OCI-LY7 (cell line): ENCODE measurements around the gene GALNT12. TPM values are rescaled to one million over a fixed set of nuclear protein-coding genes. Genes with fewer than 3 reads are reported as not detected.

Experiments used
- BruUV-seq: library from RNA; stranded (reverse); fragments of 400-500 nt; replicated peaks from 2 replicates; lab custom pipeline; 2021; lab: Mats Ljungman, UMichigan
- CTCF ChIA-PET: fragments of 300-600 bp; sonication (Branson Sonifier 250); formaldehyde crosslinking; loops from one replicate; lab custom pipeline; 2022; ENCODE audit warnings: antibody characterized with exemption; ENCODE audit not compliant: unreplicated experiment; lab: Charles Lee
- POLR2A ChIA-PET: fragments of 300-600 bp; sonication (Branson Sonifier 250); formaldehyde crosslinking; loops from one replicate; lab custom pipeline; 2022; ENCODE audit warnings: antibody characterized with exemption; lab: Charles Lee
- DNase-seq: peaks from one replicate; pipeline ENCODE4 v3.0.0-alpha.2; 2015; ENCODE audit warnings: low spot score
- H2AFZ ChIP-seq: fragments of 200-600 bp; sonication (generic), shearing (Covaris generic); 2 replicates; pipeline ENCODE4 v1.6.1; 2014; ENCODE audit warnings: mild to moderate bottlenecking, antibody characterized with exemption, low read length, moderate library complexity
- H3K27ac ChIP-seq: fragments of 200-600 bp; sonication (generic); 2 replicates; pipeline ENCODE4 v1.5.1; 2014; ENCODE audit warnings: mixed run types, low read depth, mild to moderate bottlenecking, moderate library complexity, low read length, inconsistent platforms; ENCODE audit not compliant: poor library complexity, severe bottlenecking
- H3K36me3 ChIP-seq: fragments of 200-600 bp; sonication (generic); 2 replicates; pipeline ENCODE4 v1.6.1; 2014; ENCODE audit warnings: mild to moderate bottlenecking, antibody characterized with exemption, low read length, moderate library complexity, mixed read lengths; ENCODE audit not compliant: insufficient read depth
- H3K4me1 ChIP-seq: fragments of 200-600 bp; sonication (generic); 2 replicates; pipeline ENCODE4 v1.5.1; 2014; ENCODE audit warnings: mild to moderate bottlenecking, low read length; ENCODE audit not compliant: insufficient read depth, poor library complexity, severe bottlenecking
- H3K4me2 ChIP-seq: fragments of 200-600 bp; sonication (generic); 2 replicates; pipeline ENCODE4 v1.6.1; 2014; ENCODE audit warnings: mild to moderate bottlenecking, low read length
- H3K4me3 ChIP-seq: fragments of 200-600 bp; sonication (generic); 2 replicates; pipeline ENCODE4 v1.5.1; 2014; ENCODE audit warnings: mild to moderate bottlenecking, low read depth, low read length; ENCODE audit not compliant: poor library complexity, severe bottlenecking
- H3K79me2 ChIP-seq: fragments of 200-600 bp; sonication (generic); 2 replicates; pipeline ENCODE4 v1.6.1; 2016; ENCODE audit warnings: low read depth, mild to moderate bottlenecking, low read length, moderate library complexity, mixed read lengths; ENCODE audit not compliant: insufficient read depth
- H3K9me2 ChIP-seq: fragments of 200-600 bp; sonication (generic); 2 replicates; pipeline ENCODE4 v1.6.1; 2016; ENCODE audit warnings: mild to moderate bottlenecking, low read length, mixed read lengths; ENCODE audit not compliant: insufficient read depth
- H3K9me3 ChIP-seq: fragments of 200-600 bp; sonication (generic); 2 replicates; pipeline ENCODE4 v1.6.1; 2014; ENCODE audit warnings: mild to moderate bottlenecking, mixed run types, low read length, mixed read lengths
- H4K20me1 ChIP-seq: fragments of 200-600 bp; sonication (generic); 2 replicates; pipeline ENCODE4 v1.6.1; 2014; ENCODE audit warnings: mild to moderate bottlenecking, antibody characterized with exemption, low read length, moderate library complexity, mixed read lengths; ENCODE audit not compliant: insufficient read depth
- EZH2phosphoT487 ChIP-seq: fragments of 200-600 bp; sonication (generic); IDR thresholded peaks from 2 replicates; pipeline ENCODE4 v1.6.1; 2018; ENCODE audit warnings: low read depth, borderline replicate concordance, mild to moderate bottlenecking, mixed run types, antibody characterized with exemption, low read length, moderate library complexity, mixed read lengths
- intact Hi-C: fragments of 100-400 bp; cut with micrococcal nuclease; formaldehyde crosslinking; loops from one replicate; pipeline ENCODE4 v1.10.0; 2022; ENCODE audit not compliant: unreplicated experiment
- total RNA-seq, 2 experiments: library from RNA; depleted of rRNA in 1 of 2; stranded (reverse); fragments of >200 nt in 1 of 2; shearing (Covaris generic) in 1 of 2; gene quantifications; 2 replicates each; pipeline ENCODE4 v1.2.3, GENCODE V29; 2014 to 2022
- TF ChIP-seq, protein P1 (sequence below): fragments of 200-600 bp; sonication (generic); conservative IDR thresholded peaks from 2 replicates; pipeline ENCODE4 v1.5.1; 2014; ENCODE audit warnings: mild to moderate bottlenecking, antibody characterized with exemption, low read length, moderate library complexity, mixed read lengths

The GALNT12 gene
- total RNA-seq, 2 experiments from 2014 or later, result 5.5 to 9.7 TPM

DNA sequence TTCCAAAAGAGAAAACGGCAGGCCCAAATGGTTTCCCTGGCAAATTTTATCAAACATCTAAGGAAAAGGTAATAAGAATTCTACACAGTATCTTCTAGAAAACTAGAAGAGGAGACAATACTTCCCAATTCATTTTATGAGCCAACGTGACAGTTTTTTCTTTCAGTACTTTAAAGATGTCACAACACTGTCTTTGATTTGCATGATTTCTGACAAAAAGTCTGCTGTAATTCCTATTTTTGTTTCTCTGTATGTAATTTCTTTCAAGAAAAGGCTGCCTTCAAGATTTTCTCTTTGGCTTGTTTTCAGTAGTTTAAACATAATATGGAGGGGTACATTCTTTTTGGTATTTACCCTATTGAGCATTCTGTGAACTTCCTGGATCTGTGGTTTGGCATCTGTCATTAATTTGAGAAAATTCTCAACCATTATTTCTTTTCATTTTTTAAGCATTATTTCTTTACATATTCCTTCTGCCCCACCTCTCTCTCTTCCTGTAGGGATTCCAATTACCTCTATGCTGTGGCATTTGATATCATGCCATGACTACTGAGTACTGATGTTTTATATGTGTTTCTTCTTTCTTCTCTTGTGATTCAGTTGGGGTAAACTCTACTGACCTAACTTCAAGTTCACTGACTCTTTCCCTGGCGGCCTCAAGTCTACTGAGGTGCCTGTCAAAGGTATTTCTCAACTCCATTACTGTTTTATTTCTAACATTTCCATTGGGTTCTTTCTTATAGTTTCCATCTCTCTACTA lies 43.3 kb upstream of the GALNT12 start:
- TF ChIP-seq EZH2phosphoT487, result no peak
- TF ChIP-seq, protein P1, sequence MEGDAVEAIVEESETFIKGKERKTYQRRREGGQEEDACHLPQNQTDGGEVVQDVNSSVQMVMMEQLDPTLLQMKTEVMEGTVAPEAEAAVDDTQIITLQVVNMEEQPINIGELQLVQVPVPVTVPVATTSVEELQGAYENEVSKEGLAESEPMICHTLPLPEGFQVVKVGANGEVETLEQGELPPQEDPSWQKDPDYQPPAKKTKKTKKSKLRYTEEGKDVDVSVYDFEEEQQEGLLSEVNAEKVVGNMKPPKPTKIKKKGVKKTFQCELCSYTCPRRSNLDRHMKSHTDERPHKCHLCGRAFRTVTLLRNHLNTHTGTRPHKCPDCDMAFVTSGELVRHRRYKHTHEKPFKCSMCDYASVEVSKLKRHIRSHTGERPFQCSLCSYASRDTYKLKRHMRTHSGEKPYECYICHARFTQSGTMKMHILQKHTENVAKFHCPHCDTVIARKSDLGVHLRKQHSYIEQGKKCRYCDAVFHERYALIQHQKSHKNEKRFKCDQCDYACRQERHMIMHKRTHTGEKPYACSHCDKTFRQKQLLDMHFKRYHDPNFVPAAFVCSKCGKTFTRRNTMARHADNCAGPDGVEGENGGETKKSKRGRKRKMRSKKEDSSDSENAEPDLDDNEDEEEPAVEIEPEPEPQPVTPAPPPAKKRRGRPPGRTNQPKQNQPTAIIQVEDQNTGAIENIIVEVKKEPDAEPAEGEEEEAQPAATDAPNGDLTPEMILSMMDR, result no peak
- intact Hi-C loops, result no loop called here
- no TSS peak for BruUV-seq

DNA sequence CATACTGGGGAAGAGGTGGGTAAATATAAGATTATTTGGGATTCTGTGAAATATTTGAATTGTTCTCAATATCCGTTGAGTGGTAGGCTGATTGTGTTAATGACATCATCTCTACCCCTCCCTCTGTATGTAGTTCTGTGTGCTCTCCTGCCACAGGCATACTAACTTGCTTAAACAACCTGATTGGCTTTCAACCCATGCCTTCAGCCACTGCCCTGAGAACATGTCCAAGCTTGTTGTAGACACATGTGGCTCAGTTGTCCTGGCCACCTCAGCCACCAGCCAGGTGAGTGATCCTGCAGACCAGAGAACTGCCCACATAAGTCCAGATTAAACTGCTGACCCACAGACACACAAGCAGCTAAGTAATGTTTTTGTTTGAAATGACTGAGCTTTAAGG lies 42.2 kb upstream of the GALNT12 start:
- Histone ChIP-seq H3K36me3 (no peaks in the 10 kb centered on the region; the same call in 1 of the 2 replicates), H2AFZ (no peak overlapping the region), H3K4me3 (no peak overlapping the region), H3K79me2 (no peaks in the 10 kb centered on the region), H3K4me2 (no peak overlapping the region), H3K27ac (no peak overlapping the region), H4K20me1 (no peaks in the 10 kb centered on the region), H3K9me3 (no peaks in the 10 kb centered on the region), H3K9me2 (no peaks in the 10 kb centered on the region), H3K4me1 (no peaks in the 10 kb centered on the region)
- intact Hi-C loops, result no loop called here
- no TSS peak for BruUV-seq
- CTCF ChIA-PET, result no interaction called here
- no peak for DNase-seq
- POLR2A ChIA-PET, result interaction anchor here (0.6 kb wide), 1 partner anchor 1605 kb away, joined by 4 read pairs; no protein-coding TSS in a partner anchor
- TF ChIP-seq, protein P1, result no peak
- TF ChIP-seq EZH2phosphoT487, result no peak

More for the DNA sequence above, 43.3 kb upstream of the GALNT12 start:
- no peak overlapping the region for H3K4me3 ChIP-seq
- no peak overlapping the region for H3K27ac ChIP-seq
- H4K20me1 ChIP-seq, result no peaks in the 10 kb centered on the region
- H3K9me2 ChIP-seq, result no peaks in the 10 kb centered on the region
- no peak overlapping the region for H2AFZ ChIP-seq
- no peaks in the 10 kb centered on the region for H3K9me3 ChIP-seq
- no peak overlapping the region for H3K4me2 ChIP-seq
- H3K36me3 ChIP-seq, result no peaks in the 10 kb centered on the region; the same call in 1 of the 2 replicates
- POLR2A ChIA-PET, result no interaction called here
- DNase-seq, result no peak
- no peaks in the 10 kb centered on the region for H3K79me2 ChIP-seq
- CTCF ChIA-PET, result no interaction called here
- no peaks in the 10 kb centered on the region for H3K4me1 ChIP-seq

DNA sequence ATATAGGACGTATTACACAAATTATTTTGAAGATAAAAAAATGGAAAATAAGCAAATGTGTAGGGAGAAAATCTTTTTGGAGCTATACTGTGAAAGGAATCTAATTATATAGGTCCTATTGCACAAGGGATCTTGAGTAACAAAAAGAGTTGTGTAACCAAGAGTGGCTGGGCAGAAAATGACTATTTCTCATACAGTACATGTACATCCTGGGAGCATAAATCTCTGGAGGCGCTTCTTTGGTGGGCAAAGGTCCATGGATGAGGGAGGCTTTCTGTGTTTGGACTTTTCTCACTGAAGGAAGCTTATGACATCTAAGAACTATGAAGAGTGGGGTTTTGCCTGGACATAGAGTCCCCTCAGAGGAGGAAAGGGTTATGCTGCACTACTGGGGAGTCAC lies 40.9 kb upstream of the GALNT12 start:
- DNase-seq, result no peak
- CTCF ChIA-PET, result no interaction called here
- TF ChIP-seq, protein P1, result no peak
- no peak for TF ChIP-seq EZH2phosphoT487
- BruUV-seq, result no TSS peak
- intact Hi-C loops, result no loop called here
- no peaks in the 10 kb centered on the region for H3K4me1 ChIP-seq
- H2AFZ ChIP-seq, result no peak overlapping the region
- POLR2A ChIA-PET, result interaction anchor here (0.6 kb wide), 1 partner anchor 916 kb away, joined by 3 read pairs; no protein-coding TSS in a partner anchor
- H3K79me2 ChIP-seq, result no peaks in the 10 kb centered on the region
- no peak overlapping the region for H3K27ac ChIP-seq
- H3K9me3 ChIP-seq, result no peaks in the 10 kb centered on the region
- no peaks in the 10 kb centered on the region; the same call in 1 of the 2 replicates for H3K36me3 ChIP-seq
- H3K9me2 ChIP-seq, result no peaks in the 10 kb centered on the region
- no peak overlapping the region for H3K4me3 ChIP-seq
- no peak overlapping the region for H3K4me2 ChIP-seq
- no peaks in the 10 kb centered on the region for H4K20me1 ChIP-seq
